HG02798 (cell line): ENCODE results near the gene NEU4.
"Not testable (repeated sequence)": the region's sequence is repeated elsewhere in the genome, so short reads cannot be mapped to it uniquely, and the experiment has no call there.

Experiments used
- ATAC-seq: cut with Tn5 transposase; IDR thresholded peaks from one replicate; pipeline ENCODE4 v1.9.1; 2021; ENCODE audit warnings: mild to moderate bottlenecking; ENCODE audit not compliant: unreplicated experiment, poor library complexity

NEU4 gene

DNA sequence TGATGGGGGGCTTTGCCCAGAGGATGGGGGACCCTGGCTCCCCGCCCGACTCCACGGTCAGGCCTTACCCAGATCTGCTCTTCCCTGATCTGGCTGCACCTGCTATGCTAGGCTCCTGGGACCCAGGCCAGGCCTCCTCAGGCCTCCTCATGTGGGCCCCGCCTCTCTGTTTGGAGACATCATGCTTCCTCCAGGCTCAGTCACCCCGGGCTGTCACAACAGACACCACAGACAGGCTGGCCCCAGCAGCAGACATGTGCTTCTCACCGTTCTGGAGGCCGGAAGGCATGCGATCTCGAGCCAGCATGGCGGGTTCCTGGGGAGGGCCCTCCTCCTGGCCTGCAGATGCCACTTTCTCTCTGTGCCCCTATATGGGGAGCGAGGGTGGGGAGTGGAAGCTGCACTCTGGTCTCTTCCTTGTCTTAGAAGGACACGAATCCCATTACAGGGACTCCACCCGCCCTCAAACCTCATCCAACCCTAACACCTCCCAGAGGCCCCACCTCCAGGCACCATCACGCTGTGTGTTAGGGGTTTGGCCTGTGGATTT lies 10.8 kb upstream of the NEU4 start:
- ATAC-seq, result no peak

DNA sequence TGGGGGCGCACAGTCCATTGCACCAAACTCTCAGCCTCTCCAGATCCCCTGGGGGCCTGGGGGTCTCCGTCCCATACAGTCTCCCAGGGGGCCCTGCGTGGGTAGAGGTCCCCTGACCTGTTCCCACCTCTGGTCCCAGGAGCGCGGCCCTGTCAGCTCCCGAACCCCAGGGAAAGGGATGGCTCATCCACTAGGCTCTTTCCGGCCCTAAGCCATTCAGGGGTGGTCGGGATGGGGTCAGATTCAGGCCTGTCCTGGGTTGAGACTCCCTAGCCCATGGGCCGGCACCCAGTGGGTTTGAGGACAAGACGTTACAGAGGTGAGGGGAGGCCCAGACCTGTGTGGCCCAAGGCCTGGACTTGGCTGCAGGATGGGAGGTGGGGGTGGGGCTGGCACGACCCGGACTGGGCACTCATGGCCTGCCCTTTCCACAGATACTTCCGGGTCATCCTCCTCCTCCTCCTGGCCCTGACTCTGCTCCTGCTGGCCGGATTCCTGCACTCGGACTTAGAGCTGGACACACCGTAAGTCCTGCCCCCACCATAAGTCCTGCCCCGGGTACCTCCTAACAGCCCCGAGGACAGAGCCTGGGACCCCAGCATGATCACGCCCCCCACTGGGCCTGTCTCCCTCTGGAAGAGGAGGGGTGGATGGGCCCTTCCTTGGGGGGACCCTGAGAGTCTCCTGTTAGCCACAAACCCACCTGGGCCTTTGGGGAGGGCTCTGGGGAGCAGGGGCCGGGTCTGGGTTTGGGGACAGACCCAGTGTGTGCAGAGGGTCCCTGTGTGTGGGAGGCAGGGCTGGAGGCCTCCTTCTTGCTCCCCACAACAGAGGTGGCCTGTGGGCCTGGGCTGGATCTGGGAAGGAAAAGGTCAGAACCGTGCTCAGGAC lies 10.1 kb upstream of the NEU4 start:
- ATAC-seq, result no peak

- ATAC-seq, result no peak
Measured at GRCh38 chr2:241799522-241800197, 9.3 kb upstream of the NEU4 start.

DNA sequence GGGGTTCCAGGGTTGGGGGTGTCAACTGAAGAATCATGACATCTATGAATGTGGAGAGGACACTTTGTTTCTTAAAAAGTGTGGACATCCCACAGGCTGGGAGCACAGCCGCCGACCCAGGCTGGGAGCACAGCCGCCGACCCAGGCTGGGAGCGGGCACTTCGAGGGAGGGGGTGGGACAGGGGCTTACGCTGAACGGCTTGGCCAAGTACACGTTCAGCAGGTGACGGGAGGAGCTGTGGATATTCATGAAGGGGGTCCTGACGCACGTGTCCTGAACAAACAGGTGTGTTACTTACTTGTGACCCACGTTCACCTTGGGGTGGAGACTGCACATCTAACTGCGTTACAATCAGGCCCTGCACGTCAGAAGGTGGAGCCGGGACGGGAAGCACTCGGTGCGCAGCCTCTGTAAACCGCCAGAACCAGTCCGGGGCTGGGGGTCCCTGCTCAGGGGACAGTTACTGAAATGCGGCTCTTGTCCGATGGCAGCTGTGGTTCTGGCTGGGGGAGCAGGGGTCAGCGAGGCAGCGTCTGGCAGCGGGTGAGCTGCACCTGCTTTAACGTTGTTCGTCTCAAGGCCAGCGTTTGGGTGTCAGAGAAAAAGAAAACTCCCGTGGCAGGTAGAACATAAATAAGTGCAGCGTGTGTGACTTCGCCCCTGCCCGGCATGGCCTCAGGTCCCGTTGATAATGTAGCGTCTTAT lies 8.6 kb upstream of the NEU4 start:
- ATAC-seq, result not testable (repeated sequence)

DNA sequence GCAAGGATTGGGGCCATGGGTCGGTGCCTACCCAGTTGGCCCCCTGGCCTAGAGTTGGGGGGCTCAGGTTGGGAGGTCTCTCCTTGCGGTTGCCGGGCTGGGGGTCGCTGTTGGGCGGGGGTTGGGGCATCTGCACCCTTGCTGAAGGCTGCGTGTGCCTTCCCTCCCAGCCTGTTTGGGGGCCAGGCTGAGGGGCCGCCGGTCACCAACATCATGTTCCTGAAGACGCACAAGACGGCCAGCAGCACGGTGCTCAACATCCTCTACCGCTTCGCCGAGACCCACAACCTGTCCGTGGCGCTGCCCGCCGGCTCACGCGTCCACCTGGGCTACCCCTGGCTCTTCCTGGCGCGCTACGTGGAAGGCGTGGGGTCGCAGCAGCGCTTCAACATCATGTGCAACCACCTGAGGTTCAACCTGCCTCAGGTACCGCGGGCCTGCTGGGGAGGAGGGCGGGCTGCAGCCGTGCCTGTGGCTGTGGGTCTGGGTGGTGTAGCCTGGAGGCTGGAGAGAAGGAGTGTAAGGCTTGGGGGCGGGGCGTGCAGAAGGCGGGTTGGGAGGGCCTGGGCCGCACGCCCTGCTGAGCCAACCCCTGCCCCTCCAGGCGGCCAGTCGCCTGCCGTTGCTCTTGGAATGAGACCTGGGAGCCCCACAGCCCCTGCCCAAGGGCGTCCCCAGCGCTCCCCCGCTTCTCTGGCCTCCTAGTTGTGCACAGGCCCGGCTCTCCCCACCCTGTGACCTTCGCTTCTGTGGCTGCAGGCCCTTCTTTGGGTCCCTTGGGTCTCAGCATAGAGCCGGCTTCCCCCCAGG lies 7.2 kb upstream of the NEU4 start:
- no peak for ATAC-seq

DNA sequence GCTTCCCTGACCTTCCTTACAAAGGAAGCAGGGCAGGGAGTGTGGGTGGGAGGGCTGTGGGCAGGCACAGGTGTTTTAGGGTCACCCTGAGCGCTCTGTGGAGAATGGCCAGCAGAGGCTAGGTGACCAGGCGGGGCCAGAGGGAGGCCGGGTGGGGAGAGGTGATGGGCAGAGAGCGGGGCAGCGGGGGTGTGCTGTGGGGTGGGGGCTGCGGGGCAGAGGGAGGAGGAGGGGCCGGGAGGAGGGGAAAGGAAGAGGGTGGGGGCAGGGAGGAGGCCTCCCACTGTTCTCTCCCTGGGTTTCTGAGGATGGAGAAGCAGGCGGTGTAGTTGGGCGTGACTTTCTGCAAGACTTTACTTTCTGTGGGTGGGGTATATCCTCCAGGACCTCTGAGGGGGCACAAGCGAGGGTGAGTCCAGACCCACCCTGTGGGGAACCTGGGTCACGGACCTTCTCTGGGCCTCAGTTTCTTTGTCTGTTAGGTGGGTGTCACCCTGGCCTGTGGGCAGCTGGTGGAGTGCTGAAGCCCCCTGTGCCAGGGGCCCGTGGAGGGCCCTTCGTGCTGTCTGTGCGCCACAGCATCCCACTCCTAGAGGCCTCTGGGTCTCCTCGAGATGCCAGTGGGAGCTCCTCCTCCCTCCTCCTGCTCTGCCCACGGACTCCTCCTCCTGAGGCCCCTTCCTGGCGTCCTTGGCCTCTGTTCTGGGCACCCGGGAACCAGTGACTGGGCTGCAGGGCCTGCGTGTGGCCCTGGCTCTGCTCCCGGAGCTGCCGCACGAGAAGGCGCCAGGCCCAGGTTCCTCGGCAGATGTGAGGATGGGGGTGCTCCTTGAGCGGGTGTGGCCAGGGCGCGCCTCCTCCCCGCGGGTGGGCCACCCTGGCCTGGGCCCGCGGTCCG lies 6.3 kb upstream of the NEU4 start:
- no peak for ATAC-seq

DNA sequence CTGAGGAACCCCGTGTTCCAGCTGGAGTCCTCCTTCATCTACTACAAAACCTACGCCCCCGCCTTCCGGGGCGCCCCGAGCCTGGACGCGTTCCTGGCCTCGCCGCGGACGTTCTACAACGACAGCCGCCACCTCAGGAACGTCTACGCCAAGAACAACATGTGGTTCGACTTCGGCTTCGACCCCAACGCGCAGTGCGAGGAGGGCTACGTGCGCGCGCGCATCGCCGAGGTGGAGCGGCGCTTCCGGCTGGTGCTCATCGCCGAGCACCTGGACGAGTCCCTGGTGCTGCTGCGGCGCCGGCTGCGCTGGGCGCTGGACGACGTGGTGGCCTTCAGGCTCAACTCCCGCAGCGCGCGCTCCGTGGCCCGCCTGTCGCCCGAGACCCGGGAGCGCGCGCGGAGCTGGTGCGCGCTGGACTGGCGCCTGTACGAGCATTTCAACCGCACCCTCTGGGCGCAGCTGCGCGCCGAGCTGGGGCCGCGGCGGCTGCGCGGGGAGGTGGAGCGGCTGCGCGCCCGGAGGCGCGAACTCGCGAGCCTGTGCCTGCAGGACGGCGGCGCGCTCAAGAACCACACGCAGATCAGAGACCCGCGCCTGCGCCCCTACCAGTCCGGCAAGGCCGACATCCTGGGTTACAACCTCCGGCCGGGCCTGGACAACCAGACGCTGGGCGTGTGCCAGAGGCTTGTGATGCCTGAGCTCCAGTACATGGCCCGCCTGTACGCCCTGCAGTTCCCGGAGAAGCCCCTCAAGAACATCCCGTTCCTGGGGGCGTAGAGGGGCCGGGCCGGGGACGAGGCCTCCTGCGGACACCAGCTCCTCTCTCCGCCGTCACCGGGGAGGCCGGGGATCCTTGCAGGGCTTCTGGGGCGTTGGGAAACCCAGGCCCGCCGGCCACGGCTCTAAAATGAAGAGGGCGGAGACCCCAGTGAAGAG lies 5.3 kb upstream of the NEU4 start:
- peak; percentile 50 for ATAC-seq

- ATAC-seq, result no peak
Measured at GRCh38 chr2:241804326-241805229, 4.4 kb upstream of the NEU4 start.

- ATAC-seq, result not testable (repeated sequence)
Measured at GRCh38 chr2:241806217-241806616, 2.8 kb upstream of the NEU4 start.

GRCh38 chr2:241808051-241808720 lies 807 bp upstream of the NEU4 start:
- ATAC-seq, result no peak

DNA sequence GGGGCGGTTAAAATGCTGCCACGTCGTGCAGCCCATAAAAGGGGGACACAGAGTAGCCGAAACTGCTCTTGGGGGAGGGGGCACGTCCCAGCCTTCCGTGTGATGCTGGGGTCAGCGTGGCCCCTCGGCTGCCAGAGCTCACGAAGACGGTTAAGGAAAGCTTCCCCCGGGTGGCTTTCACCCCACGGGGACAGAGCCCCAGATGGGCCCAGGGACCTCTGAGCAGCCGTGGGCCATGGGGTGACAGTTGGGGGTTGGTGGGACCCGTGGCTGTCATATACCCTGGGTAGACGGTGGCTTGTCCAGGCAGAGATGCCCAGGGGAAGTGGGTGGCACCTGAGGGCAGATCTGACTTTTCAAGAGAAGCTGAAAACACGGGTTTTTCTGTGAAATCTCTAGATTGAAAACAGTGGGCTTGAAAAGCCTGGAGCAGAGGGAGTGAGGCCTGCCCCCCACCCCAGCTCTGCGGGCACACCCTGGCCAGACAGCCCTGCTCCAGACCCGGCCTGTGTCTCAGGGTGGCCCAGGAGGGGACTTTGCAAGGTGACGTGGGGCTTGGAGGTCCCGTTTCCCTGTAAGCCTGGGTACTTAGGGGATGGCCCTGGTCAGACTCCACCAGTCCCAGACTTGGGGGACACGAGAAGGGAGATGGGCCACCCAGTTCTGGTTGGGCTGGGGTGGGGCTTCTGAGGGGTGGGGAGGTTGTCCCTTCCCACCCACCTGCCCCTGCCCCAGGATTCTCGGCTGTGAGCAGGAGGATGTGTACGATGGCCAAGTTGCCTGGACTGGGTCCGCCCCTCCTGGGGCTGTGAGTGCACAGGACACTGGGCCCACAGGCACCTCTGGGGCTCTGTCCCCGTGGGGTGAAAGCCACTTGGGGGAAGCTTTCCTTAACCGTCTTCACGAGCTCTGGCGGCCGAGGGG lies 652 bp downstream of the NEU4 start:
- no peak for ATAC-seq

GRCh38 chr2:241810307-241811200 lies 1.6 kb downstream of the NEU4 start:
- ATAC-seq, result no peak

GRCh38 chr2:241811201-241811951 lies 2.4 kb downstream of the NEU4 start:
- ATAC-seq, result no peak
